Measurements from ENCODE around the gene MATR3.

DNA sequence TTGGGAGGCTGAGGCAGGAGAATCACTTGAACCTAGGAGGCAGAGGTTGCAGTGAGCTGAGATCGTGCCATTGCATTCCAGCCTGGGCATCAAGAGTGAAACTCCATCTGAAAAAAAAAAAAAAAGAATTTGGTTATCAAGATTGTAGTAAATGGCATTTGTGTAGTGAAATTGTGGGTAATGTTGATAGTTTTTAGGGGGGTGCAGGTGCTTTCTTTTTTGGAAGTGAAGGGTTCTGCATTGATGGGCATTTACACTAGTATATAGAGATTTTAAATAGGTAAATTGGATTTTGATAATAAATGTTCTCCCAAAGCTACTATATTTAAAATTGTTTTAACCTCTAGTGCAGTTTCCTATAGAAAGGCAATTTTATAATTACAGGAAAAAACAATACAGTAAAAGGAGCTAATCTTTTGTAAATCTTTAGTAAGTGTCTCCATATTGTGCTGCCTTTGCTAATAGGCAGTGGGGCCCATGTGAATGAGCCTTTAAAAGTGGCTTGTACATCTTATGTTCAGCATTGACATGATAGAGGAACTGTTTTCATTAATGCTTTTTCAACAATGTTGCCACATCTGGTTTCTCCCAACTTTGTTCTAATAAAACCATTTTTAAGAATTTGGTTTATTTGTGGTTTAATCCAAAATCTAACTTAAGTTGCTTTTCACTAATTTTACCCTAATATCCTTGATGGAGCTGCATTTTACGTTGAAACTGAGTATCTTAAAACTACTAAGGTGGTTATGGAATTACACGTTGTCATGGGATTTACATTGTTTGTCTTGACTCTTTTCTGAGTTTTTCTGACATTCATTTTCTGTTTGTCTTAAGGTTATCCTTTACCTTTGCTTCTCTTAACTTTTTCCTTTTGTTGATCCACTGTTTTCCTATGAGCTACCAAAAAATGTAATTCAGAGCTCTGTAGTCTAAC lies 11.1 kb downstream of the MATR3 start:
- TF ChIP-seq, protein P1, sequence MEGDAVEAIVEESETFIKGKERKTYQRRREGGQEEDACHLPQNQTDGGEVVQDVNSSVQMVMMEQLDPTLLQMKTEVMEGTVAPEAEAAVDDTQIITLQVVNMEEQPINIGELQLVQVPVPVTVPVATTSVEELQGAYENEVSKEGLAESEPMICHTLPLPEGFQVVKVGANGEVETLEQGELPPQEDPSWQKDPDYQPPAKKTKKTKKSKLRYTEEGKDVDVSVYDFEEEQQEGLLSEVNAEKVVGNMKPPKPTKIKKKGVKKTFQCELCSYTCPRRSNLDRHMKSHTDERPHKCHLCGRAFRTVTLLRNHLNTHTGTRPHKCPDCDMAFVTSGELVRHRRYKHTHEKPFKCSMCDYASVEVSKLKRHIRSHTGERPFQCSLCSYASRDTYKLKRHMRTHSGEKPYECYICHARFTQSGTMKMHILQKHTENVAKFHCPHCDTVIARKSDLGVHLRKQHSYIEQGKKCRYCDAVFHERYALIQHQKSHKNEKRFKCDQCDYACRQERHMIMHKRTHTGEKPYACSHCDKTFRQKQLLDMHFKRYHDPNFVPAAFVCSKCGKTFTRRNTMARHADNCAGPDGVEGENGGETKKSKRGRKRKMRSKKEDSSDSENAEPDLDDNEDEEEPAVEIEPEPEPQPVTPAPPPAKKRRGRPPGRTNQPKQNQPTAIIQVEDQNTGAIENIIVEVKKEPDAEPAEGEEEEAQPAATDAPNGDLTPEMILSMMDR (IDR thresholded peaks at IDR 0.05): no peak
- TF ChIP-seq POLR2A (IDR thresholded peaks at IDR 0.05): no peak

Data from uterus (tissue), 2 donors.